Measurements from ENCODE around the gene NLE1.
A peak's percentile ranks its signal among the peaks of the same experiment; 100 is the strongest.

Gene NLE1

GRCh38 chr17:35089586-35090296, 52.4 kb downstream of the NLE1 start:
- Histone ChIP-seq H3K4me3 (replicated peaks; ENCODE audit: insufficient read depth, low read length) (peak overlapping the region; percentile 38), H3K27me3 (ENCODE audit: insufficient read depth, poor library complexity, severe bottlenecking) (no peaks in the 10 kb centered on the region), H3K27ac (replicated peaks) (peak overlapping the region; percentile 87)
- TF ChIP-seq GABPA (IDR thresholded peaks at IDR 0.05; ENCODE audit: low read depth) (peak; percentile 21; the same call in 1 of the 2 replicates), REST (IDR thresholded peaks at IDR 0.05; ENCODE audit: insufficient replicate concordance, low read depth) (no peak), POLR2AphosphoS5 (IDR thresholded peaks at IDR 0.05; ENCODE audit: low read depth) (peak; percentile 70), SPI1 (IDR thresholded peaks at IDR 0.05; ENCODE audit: borderline replicate concordance, low read depth) (peak; percentile 57)
- peak; percentile 64 to 69 for DNase-seq (ENCODE audit: low read depth in 1 of 2, low spot score in 1 of 2)

GRCh38 chr17:35088881-35089585, 53.1 kb downstream of the NLE1 start:
- DNase-seq (ENCODE audit: low read depth in 1 of 2, low spot score in 1 of 2), result peak; percentile 65 to 76
- Histone ChIP-seq H3K4me3 (replicated peaks; ENCODE audit: insufficient read depth, low read length) (peak overlapping the region; percentile 91), H3K27ac (replicated peaks) (peak overlapping the region; percentile 87), H3K27me3 (ENCODE audit: insufficient read depth, poor library complexity, severe bottlenecking) (no peaks in the 10 kb centered on the region)
- no peak for TF ChIP-seq SPI1 (IDR thresholded peaks at IDR 0.05; ENCODE audit: borderline replicate concordance, low read depth)
- peak; percentile 57 for TF ChIP-seq CTCF (IDR thresholded peaks at IDR 0.05; ENCODE audit: insufficient read depth, low read length)
- no peak; the same call in 1 of the 2 replicates for TF ChIP-seq POLR2AphosphoS5 (IDR thresholded peaks at IDR 0.05; ENCODE audit: low read depth)
- no peak for TF ChIP-seq REST (IDR thresholded peaks at IDR 0.05; ENCODE audit: insufficient replicate concordance, low read depth)
- no peak for TF ChIP-seq GABPA (IDR thresholded peaks at IDR 0.05; ENCODE audit: low read depth)

GRCh38 chr17:35088356-35088880, 53.7 kb downstream of the NLE1 start:
- TF ChIP-seq POLR2AphosphoS5 (IDR thresholded peaks at IDR 0.05; ENCODE audit: low read depth) (0 out of 2 replicates have a peak, but pooled peaks have one; percentile 6), SPI1 (IDR thresholded peaks at IDR 0.05; ENCODE audit: borderline replicate concordance, low read depth) (no peak), GABPA (IDR thresholded peaks at IDR 0.05; ENCODE audit: low read depth) (no peak)
- peak; percentile 36 to 53 for DNase-seq (ENCODE audit: low read depth in 1 of 2, low spot score in 1 of 2)
- Histone ChIP-seq H3K27ac (replicated peaks) (peak overlapping the region; percentile 79), H3K4me3 (replicated peaks; ENCODE audit: insufficient read depth, low read length) (peak overlapping the region; percentile 91), H3K27me3 (ENCODE audit: insufficient read depth, poor library complexity, severe bottlenecking) (no peaks in the 10 kb centered on the region)

- H3K27ac ChIP-seq (replicated peaks), result peak overlapping the region; percentile 79
- peak; percentile 51 to 54 for DNase-seq (ENCODE audit: low read depth in 1 of 2, low spot score in 1 of 2)
- H3K4me3 ChIP-seq (replicated peaks; ENCODE audit: insufficient read depth, low read length), result peak overlapping the region; percentile 91
- TF ChIP-seq REST (IDR thresholded peaks at IDR 0.05; ENCODE audit: insufficient replicate concordance, low read depth), result no peak
- TF ChIP-seq GABPA (IDR thresholded peaks at IDR 0.05; ENCODE audit: low read depth), result no peak
- no peak for TF ChIP-seq CTCF (IDR thresholded peaks at IDR 0.05; ENCODE audit: insufficient read depth, low read length)
- TF ChIP-seq SPI1 (IDR thresholded peaks at IDR 0.05; ENCODE audit: borderline replicate concordance, low read depth), result no peak
- TF ChIP-seq POLR2AphosphoS5 (IDR thresholded peaks at IDR 0.05; ENCODE audit: low read depth), result no peak
- no peaks in the 10 kb centered on the region for H3K27me3 ChIP-seq (ENCODE audit: insufficient read depth, poor library complexity, severe bottlenecking)
Measured at GRCh38 chr17:35087731-35088355, 54.3 kb downstream of the NLE1 start.
